Left ventricle myocardium inferior (tissue), 1 donor: Measurements from ENCODE around the gene KRT77. TPM values are rescaled to one million over a fixed set of nuclear protein-coding genes. Genes with fewer than 3 reads are reported as not detected.

Experiments used
- DNase-seq: peaks from one replicate; pipeline ENCODE4 v3.0.0-alpha.2; 2020
- H3K27ac ChIP-seq: fragments of 200-600 bp; replicated peaks from 2 replicates; pipeline ENCODE4 v1.8.0; 2021
- H3K27me3 ChIP-seq: fragments of 200-600 bp; 2 replicates; pipeline ENCODE4 v1.8.0; 2021; ENCODE audit warnings: low read depth
- H3K36me3 ChIP-seq: fragments of 200-600 bp; 2 replicates; pipeline ENCODE4 v1.8.0; 2021
- H3K4me1 ChIP-seq: fragments of 200-600 bp; 2 replicates; pipeline ENCODE4 v1.8.0; 2021
- H3K4me3 ChIP-seq: fragments of 200-600 bp; 2 replicates; pipeline ENCODE4 v1.8.0; 2021; ENCODE audit warnings: mild to moderate bottlenecking, moderate library complexity
- H3K9me3 ChIP-seq: fragments of 200-600 bp; replicated peaks from 2 replicates; pipeline ENCODE4 v1.8.0; 2021
- intact Hi-C: fragments of 100-400 bp; cut with micrococcal nuclease; formaldehyde crosslinking; loops from one replicate; pipeline ENCODE4 v1.11.0; 2022
- total RNA-seq: library from RNA; stranded (reverse); fragmentation: NEBNext Ultra II Directional; extraction: Animal tissue kit (Norgen Biotek cat#: 25700); gene quantifications from one replicate; pipeline ENCODE4 v1.2.1, GENCODE V29; 2021
- TF ChIP-seq, protein P1 (sequence below): fragments of 200-600 bp; IDR thresholded peaks from 2 replicates; pipeline ENCODE4 v1.8.0; 2021; ENCODE audit warnings: antibody characterized with exemption, mild to moderate bottlenecking, borderline replicate concordance
- donor health status: DM: no; HTN: yes; CAD: no; lungs with severe emphysema.

Gene KRT77
- total RNA-seq, 1 donor from 2014 or later, result not detected

DNA sequence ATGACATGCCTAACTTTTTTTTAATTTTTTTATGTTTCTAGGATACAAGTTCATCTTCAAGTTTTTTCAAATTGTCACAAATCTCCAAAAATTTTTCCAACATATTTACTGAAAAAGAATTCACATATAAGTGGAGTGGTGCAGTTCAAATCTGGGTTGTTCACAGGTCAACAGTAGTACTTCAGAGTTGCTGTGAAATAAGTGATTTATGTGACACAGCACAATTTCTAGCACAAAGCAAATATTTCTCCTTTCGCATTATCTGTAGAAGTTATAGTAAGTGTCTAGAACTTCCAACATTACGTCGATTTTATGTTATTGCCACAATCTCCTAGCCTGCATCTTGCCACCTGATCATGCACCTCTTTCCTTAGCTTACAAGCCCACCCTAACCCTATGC lies 41.7 kb downstream of the KRT77 start:
- Histone ChIP-seq H3K9me3 (no peaks in the 10 kb centered on the region), H3K36me3 (no peaks in the 10 kb centered on the region), H3K4me3 (no peak overlapping the region), H3K4me1 (peaks cover 15% of the 10 kb centered on the region), H3K27me3 (peaks cover 48% of the 10 kb centered on the region), H3K27ac (no peak overlapping the region)
- DNase-seq, result no peak
- intact Hi-C loops, result no loop called here
- TF ChIP-seq, protein P1, sequence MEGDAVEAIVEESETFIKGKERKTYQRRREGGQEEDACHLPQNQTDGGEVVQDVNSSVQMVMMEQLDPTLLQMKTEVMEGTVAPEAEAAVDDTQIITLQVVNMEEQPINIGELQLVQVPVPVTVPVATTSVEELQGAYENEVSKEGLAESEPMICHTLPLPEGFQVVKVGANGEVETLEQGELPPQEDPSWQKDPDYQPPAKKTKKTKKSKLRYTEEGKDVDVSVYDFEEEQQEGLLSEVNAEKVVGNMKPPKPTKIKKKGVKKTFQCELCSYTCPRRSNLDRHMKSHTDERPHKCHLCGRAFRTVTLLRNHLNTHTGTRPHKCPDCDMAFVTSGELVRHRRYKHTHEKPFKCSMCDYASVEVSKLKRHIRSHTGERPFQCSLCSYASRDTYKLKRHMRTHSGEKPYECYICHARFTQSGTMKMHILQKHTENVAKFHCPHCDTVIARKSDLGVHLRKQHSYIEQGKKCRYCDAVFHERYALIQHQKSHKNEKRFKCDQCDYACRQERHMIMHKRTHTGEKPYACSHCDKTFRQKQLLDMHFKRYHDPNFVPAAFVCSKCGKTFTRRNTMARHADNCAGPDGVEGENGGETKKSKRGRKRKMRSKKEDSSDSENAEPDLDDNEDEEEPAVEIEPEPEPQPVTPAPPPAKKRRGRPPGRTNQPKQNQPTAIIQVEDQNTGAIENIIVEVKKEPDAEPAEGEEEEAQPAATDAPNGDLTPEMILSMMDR, result no peak

DNA sequence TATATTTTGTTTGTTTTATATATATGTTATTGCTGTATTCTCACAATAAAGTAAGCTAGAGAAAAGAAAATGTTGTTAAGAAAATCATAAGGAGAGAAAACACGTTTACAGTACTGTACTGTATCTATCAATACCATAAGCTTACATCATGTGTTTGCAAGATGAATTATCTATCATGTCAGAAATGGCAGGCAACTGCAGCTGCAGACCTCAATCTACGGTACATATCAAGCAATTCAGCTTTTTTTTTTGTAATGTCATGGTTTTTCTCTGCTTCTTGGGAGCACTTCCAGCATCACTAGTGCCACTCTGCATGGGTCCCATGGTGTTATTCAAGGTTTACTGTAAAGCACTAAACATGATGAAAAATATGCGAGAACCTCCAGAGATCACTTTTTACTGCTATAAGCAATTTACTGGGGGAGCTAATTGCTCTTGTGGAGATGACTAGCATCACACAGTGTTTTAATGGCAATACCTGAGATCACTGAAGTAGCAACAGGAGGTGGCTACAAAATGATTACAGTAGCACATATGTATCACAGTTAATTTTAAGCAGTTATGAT lies 42.3 kb downstream of the KRT77 start:
- H3K9me3 ChIP-seq, result no peaks in the 10 kb centered on the region
- H3K27me3 ChIP-seq, result peaks cover 42% of the 10 kb centered on the region
- TF ChIP-seq, protein P1, result no peak
- intact Hi-C loops, result no loop called here
- H3K4me3 ChIP-seq, result no peak overlapping the region
- no peak overlapping the region for H3K27ac ChIP-seq
- H3K4me1 ChIP-seq, result peaks cover 20% of the 10 kb centered on the region
- no peak for DNase-seq
- no peaks in the 10 kb centered on the region for H3K36me3 ChIP-seq

DNA sequence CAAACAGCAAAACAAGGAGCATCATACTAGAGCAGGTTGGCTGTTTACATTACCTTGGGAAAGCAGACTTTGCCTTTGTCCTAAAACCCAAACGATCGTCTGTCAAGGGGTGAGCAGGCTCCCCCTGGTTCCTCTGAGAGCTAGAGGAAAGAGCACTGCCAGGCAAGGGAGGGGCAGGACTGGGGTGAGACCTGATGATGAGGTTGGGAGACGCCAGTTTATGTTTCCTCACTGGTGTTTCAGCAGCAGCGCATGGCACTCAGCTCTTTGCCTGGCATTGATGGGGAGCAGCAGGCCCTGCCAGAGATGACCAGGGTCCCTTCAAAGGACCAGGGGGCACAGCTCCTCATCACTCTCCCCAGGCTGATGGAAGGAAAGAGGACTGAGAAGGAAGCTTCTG lies 43.4 kb downstream of the KRT77 start:
- peaks cover 30% of the 10 kb centered on the region for H3K4me1 ChIP-seq
- intact Hi-C loops, result no loop called here
- H3K36me3 ChIP-seq, result no peaks in the 10 kb centered on the region
- TF ChIP-seq, protein P1, result no peak
- peaks cover 31% of the 10 kb centered on the region for H3K27me3 ChIP-seq
- no peak overlapping the region for H3K27ac ChIP-seq
- no peak for DNase-seq
- no peak overlapping the region for H3K4me3 ChIP-seq
- no peaks in the 10 kb centered on the region for H3K9me3 ChIP-seq

DNA sequence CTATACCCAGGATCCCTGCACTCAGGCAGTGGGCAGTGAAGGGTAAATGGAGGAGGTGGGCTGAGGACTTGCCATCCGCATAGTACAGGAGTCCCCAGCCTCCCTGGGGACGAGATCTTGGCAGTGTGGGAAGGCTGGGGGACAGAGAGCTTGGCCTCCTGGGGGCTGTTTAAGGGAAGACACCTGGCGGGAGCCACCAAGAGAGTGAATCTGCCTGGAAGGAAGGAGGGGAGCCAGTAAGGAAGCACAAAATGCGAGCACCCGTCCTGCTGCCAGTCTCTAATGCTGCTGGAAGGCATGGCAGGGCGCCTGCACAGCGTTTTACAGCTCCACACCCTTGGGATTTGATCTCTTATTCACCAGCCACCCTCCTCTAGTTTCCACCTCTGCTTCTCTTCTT lies 43.9 kb downstream of the KRT77 start:
- DNase-seq, result no peak
- intact Hi-C loops, result no loop called here
- no peak overlapping the region for H3K27ac ChIP-seq
- H3K27me3 ChIP-seq, result peaks cover 30% of the 10 kb centered on the region
- no peaks in the 10 kb centered on the region for H3K9me3 ChIP-seq
- TF ChIP-seq, protein P1, result no peak
- H3K4me1 ChIP-seq, result peaks cover 31% of the 10 kb centered on the region
- H3K36me3 ChIP-seq, result no peaks in the 10 kb centered on the region
- H3K4me3 ChIP-seq, result no peak overlapping the region

DNA sequence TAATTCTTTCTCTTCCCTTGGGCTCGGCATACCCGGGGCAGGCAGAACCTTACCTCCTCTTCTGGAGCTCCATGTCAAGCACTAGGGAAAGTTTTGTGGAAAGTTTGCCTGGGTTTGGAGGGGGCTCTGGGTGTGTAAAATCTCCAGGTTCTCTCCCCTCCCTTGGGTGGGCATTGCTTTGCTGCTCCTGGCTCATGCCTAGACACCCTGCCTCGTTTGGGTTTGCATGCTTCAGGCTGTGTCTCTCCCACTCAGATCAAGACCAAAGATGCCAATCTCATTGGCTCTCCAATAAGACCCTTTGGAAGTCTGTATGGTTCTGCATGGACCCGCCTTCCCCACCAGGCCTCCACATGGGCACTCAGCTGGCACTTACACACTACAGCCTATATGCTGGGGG lies 45.1 kb downstream of the KRT77 start:
- peaks cover 36% of the 10 kb centered on the region for H3K27me3 ChIP-seq
- TF ChIP-seq, protein P1, result no peak
- H3K4me1 ChIP-seq, result peaks cover 31% of the 10 kb centered on the region
- intact Hi-C loops, result no loop called here
- no peaks in the 10 kb centered on the region for H3K9me3 ChIP-seq
- no peak for DNase-seq
- H3K36me3 ChIP-seq, result no peaks in the 10 kb centered on the region
- no peak overlapping the region for H3K27ac ChIP-seq
- no peak overlapping the region for H3K4me3 ChIP-seq
